MCF 10A (cell line): ENCODE data around the gene ZCCHC24. TPM values are rescaled to one million over a fixed set of nuclear protein-coding genes. Genes with fewer than 3 reads are reported as not detected.
A peak's percentile ranks its signal among the peaks of the same experiment; 100 is the strongest.

Source experiments
- BruUV-seq: library from RNA; stranded (reverse); fragments of 400-500 nt; replicated peaks from 2 replicates; lab custom pipeline; 2021; lab: Mats Ljungman, UMichigan
- CTCF ChIA-PET: fragments of 300-600 bp; sonication (Branson Sonifier 250); formaldehyde crosslinking; extraction: SDS; loops from one replicate; lab custom pipeline; 2021; ENCODE audit warnings: antibody characterized with exemption, inconsistent platforms; lab: Yijun Ruan, JAX
- POLR2A ChIA-PET: fragments of 300-600, 350-650 bp; sonication (Branson Sonifier 250); formaldehyde crosslinking; extraction: SDS; loops from one replicate; lab custom pipeline; 2020; ENCODE audit warnings: antibody characterized with exemption, inconsistent platforms; lab: Yijun Ruan, JAX
- DNase-seq: peaks from one replicate; pipeline ENCODE4 v3.0.0-alpha.2; 2018; ENCODE audit not compliant: unreplicated experiment
- H3K27ac Mint-ChIP-seq: one replicate; pipeline ENCODE4 v1.8.0; 2022; ENCODE audit warnings: mild to moderate bottlenecking, low read depth, mixed read lengths; ENCODE audit not compliant: unreplicated experiment
- H3K27me3 Mint-ChIP-seq: one replicate; pipeline ENCODE4 v1.8.0; 2022; ENCODE audit warnings: mixed read lengths; ENCODE audit not compliant: insufficient read depth, unreplicated experiment
- H3K36me3 Mint-ChIP-seq: one replicate; pipeline ENCODE4 v1.8.0; 2022; ENCODE audit warnings: mild to moderate bottlenecking, moderate library complexity, mixed read lengths; ENCODE audit not compliant: insufficient read depth, unreplicated experiment
- H3K4me1 Mint-ChIP-seq: one replicate; pipeline ENCODE4 v1.8.0; 2022; ENCODE audit warnings: mixed read lengths; ENCODE audit not compliant: insufficient read depth, unreplicated experiment
- H3K4me3 Mint-ChIP-seq: one replicate; pipeline ENCODE4 v1.8.0; 2022; ENCODE audit warnings: mild to moderate bottlenecking, moderate library complexity, mixed read lengths; ENCODE audit not compliant: unreplicated experiment
- H3K9me3 Mint-ChIP-seq: one replicate; pipeline ENCODE4 v1.8.0; 2022; ENCODE audit warnings: mixed read lengths; ENCODE audit not compliant: unreplicated experiment
- intact Hi-C: fragments of 100-400 bp; cut with micrococcal nuclease; formaldehyde crosslinking; loops from 2 replicates; pipeline ENCODE4 v1.14.1; 2022
- total RNA-seq: library from RNA; stranded (reverse); gene quantifications from 2 replicates; pipeline ENCODE4 v1.2.3, GENCODE V29; 2022
- TF ChIP-seq, protein P1 (sequence below): fragments of 200-600 bp; IDR thresholded peaks from one replicate; pipeline ENCODE4 v1.8.0; 2022; ENCODE audit warnings: antibody characterized with exemption, mild to moderate bottlenecking; ENCODE audit not compliant: unreplicated experiment

ZCCHC24 gene
- total RNA-seq, 1 experiment from 2014 or later: 2.8 TPM

DNA sequence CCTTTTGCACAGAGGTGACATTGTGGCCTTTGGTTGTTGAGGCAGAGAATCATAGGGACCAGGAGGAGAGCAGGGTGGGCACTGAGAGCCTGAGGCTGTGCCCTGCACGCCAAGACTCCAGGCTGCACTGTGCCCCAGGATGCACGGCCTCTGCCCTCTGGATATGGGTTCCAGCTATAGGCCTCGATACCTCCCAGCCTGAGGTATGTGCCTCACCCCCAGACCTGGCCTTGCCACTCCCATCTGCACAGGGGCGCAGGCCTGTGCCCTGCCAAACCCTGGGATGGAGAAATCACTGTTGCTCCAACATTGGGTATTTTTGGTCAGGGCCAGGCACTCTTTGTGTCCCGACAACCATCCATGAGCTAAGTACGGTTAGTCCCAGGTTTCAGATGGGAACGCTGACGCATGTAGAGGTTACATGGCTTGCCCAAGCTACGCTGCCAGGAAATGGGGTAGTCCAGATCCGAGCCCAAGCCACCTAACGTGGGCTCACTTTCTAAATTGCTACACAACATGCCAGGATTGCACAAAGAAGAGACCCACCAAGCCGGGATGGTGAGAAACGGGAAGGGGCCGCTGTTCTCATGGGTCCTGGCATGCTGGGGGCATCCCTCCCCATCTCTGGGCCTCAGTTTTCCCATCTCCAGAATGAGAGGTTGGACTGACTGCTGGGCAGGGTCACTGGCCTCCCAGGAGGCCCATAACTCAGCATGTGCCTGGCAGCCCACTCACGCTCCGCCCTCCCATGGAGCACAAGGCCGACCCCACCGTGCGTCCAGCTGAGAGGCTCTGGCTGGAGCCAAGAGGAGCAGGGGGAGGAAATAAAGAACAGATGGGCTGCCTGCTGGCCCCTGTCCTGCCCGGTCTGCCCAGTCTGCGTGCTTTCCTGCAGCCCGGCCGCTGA lies 44.2 kb downstream of the ZCCHC24 start:
- no peaks in the 10 kb centered on the region for H3K36me3 Mint-ChIP-seq
- H3K4me3 Mint-ChIP-seq: no peak overlapping the region
- H3K9me3 Mint-ChIP-seq: no peaks in the 10 kb centered on the region
- intact Hi-C loops: no loop called here
- TF ChIP-seq, protein P1, sequence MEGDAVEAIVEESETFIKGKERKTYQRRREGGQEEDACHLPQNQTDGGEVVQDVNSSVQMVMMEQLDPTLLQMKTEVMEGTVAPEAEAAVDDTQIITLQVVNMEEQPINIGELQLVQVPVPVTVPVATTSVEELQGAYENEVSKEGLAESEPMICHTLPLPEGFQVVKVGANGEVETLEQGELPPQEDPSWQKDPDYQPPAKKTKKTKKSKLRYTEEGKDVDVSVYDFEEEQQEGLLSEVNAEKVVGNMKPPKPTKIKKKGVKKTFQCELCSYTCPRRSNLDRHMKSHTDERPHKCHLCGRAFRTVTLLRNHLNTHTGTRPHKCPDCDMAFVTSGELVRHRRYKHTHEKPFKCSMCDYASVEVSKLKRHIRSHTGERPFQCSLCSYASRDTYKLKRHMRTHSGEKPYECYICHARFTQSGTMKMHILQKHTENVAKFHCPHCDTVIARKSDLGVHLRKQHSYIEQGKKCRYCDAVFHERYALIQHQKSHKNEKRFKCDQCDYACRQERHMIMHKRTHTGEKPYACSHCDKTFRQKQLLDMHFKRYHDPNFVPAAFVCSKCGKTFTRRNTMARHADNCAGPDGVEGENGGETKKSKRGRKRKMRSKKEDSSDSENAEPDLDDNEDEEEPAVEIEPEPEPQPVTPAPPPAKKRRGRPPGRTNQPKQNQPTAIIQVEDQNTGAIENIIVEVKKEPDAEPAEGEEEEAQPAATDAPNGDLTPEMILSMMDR: no peak
- H3K27me3 Mint-ChIP-seq: no peaks in the 10 kb centered on the region
- BruUV-seq: no TSS peak
- POLR2A ChIA-PET: no interaction called here
- no peak overlapping the region for H3K27ac Mint-ChIP-seq
- peaks cover 10% of the 10 kb centered on the region for H3K4me1 Mint-ChIP-seq
- CTCF ChIA-PET: interaction anchor here (0.7 to 1.6 kb wide), 8 partner anchors 11 to 1321 kb away, joined by 3 to 7 read pairs (median 4); no protein-coding TSS in a partner anchor
- no peak for DNase-seq

DNA sequence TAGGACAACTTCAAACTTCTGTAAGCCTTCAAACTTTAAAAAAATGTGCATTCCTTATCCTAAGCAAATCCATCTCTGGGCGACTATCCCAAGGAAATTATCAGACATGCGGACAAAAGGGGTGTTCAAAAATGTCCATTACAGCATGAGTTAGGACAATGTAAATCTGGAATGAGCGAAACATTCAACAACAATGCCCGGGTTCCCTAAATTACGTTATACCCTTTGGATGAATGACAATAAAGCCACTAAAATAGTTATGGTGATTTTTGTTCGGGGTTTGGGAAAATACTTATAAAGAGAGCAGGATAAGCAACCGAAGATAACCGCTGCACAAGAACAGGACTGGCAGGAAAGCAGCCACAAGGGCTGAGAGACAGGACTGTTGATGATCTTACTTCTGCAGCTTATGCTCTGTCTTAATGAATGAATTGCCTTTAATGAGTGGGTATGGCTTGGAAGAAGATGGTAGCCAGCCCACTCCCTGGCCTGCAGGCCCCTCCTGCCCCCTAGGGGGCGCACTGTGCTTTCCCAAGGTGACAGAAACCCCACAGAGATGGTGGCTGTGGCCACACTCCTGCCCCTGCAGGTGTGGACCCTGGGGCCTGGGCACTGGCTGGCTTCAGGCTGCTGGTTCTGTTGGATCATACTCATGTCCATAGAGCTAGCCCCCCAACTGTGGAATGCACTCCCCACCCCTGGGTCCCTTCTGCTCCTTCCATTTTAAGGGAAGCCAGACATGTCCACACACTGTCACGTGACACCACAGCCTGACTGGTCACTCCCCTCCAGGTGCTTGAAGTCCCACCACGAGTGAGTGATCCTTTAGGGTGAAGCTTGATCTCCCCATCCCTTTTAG lies 45.0 kb downstream of the ZCCHC24 start:
- CTCF ChIA-PET: interaction anchor here (0.7 to 1.6 kb wide), 9 partner anchors 10 to 1320 kb away, joined by 3 to 7 read pairs (median 3); no protein-coding TSS in a partner anchor
- peak; percentile 62 for DNase-seq
- H3K27me3 Mint-ChIP-seq: no peaks in the 10 kb centered on the region
- H3K27ac Mint-ChIP-seq: no peak overlapping the region
- POLR2A ChIA-PET: no interaction called here
- H3K4me1 Mint-ChIP-seq: peaks cover 10% of the 10 kb centered on the region
- intact Hi-C loops: loop anchor here (1.0 kb wide), 1 partner anchor 67 kb away; no protein-coding TSS in a partner anchor
- H3K4me3 Mint-ChIP-seq: no peak overlapping the region
- BruUV-seq: no TSS peak
- no peaks in the 10 kb centered on the region for H3K9me3 Mint-ChIP-seq
- TF ChIP-seq, protein P1: peak; percentile 50
- H3K36me3 Mint-ChIP-seq: no peaks in the 10 kb centered on the region

DNA sequence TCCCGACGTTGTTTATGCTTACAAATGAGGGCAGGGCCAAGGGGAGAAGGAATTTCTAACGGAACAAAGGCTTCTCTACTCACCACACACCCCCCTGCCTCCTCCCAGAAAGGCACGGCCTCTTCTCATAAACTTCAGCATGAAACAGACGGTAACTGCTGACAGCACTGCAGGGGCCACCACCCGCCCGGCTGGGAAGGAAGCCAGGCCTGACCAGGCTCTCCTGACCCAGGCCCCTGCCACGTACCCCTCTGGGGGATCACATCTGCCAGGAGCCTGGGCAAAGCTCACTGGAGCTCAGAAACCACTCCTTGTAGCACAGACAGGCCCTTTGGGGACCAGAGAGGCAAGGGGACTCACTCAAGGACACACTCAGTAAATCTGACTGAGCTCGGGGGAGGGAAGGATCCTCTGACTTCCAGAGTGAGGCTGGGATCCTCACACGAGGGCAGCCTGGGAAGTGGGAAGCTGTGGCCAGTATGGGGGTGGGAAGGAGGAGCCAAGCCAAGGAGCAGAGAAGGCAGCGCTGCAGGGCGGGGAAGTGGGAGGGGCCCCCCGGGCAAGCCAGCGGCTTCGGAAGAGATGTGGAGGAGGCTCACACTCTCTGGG lies 46.1 kb downstream of the ZCCHC24 start:
- ChIA-PET CTCF (interaction anchor here (0.7 to 1.2 kb wide), 3 partner anchors 25 to 207 kb away, joined by 3 read pairs; no protein-coding TSS in a partner anchor), POLR2A (no interaction called here)
- peak; percentile 64 for DNase-seq
- H3K27ac Mint-ChIP-seq: no peak overlapping the region
- intact Hi-C loops: no loop called here
- no peak overlapping the region for H3K4me3 Mint-ChIP-seq
- peaks cover 10% of the 10 kb centered on the region for H3K4me1 Mint-ChIP-seq
- no peaks in the 10 kb centered on the region for H3K9me3 Mint-ChIP-seq
- H3K27me3 Mint-ChIP-seq: no peaks in the 10 kb centered on the region
- no peaks in the 10 kb centered on the region for H3K36me3 Mint-ChIP-seq
- no TSS peak for BruUV-seq
- TF ChIP-seq, protein P1: no peak
